K562 (cell line): ENCODE results near the gene AP2S1. TPM values are rescaled to one million over a fixed set of nuclear protein-coding genes. Genes with fewer than 3 reads are reported as not detected.

Experiments used
- ARID2 ChIP-seq: fragments of 450-650 bp; IDR thresholded peaks from 2 replicates; pipeline ENCODE4 v1.6.1; 2017; ENCODE audit warnings: antibody characterized with exemption, mild to moderate bottlenecking
- CBFB ChIP-seq: sonication (generic); formaldehyde crosslinking; IDR thresholded peaks from 2 replicates; pipeline ENCODE4 v1.4.0; 2020; ENCODE audit warnings: mild to moderate bottlenecking, missing genetic modification reagents
- CXXC5 ChIP-seq: fragments of 250-450 bp; sonication (Bioruptor Pico); IDR thresholded peaks from 2 replicates; pipeline ENCODE4 v1.8.0; 2022; ENCODE audit warnings: inconsistent platforms, mild to moderate bottlenecking, moderate library complexity
- JUND ChIP-seq, 2 experiments: IDR thresholded peaks; 2 replicates in 1 of 2; 3 replicates in 1 of 2; pipeline ENCODE4 v1.6.1; 2011; ENCODE audit warnings: borderline replicate concordance in 2 of 2, low read depth in 2 of 2, low read length in 2 of 2, improper control_type of control experiment in 1 of 2, missing biosample characterization in 1 of 2, missing genetic modification characterization in 1 of 2, missing genetic modification reagents in 1 of 2
- NBN ChIP-seq: fragments of 450-650 bp; IDR thresholded peaks from 2 replicates; pipeline ENCODE4 v1.6.1; 2016; ENCODE audit warnings: low read depth, mild to moderate bottlenecking
- NR1H2 ChIP-seq: sonication (generic); formaldehyde crosslinking; IDR thresholded peaks from 2 replicates; pipeline ENCODE4 v1.4.0; 2020; ENCODE audit warnings: mild to moderate bottlenecking, missing genetic modification reagents
- PCBP2 ChIP-seq: fragments of 200-400 bp; formaldehyde crosslinking; IDR thresholded peaks from 2 replicates; pipeline ENCODE4 v1.6.1; 2018; ENCODE audit warnings: low read length, low read depth, mild to moderate bottlenecking, moderate library complexity; ENCODE audit not compliant: poor library complexity, severe bottlenecking
- POLR2G ChIP-seq: fragments of 200-400 bp; formaldehyde crosslinking; IDR thresholded peaks from 2 replicates; pipeline ENCODE4 v1.6.1; 2017; ENCODE audit warnings: low read depth, mild to moderate bottlenecking, antibody characterized with exemption, low read length, moderate library complexity
- SMARCA5 ChIP-seq: fragments of 450-650 bp; IDR thresholded peaks from 2 replicates; pipeline ENCODE4 v1.6.1; 2016
- SRSF1 ChIP-seq: fragments of 200-400 bp; formaldehyde crosslinking; IDR thresholded peaks from 2 replicates; pipeline ENCODE4 v1.6.1; 2017; ENCODE audit warnings: mild to moderate bottlenecking, low read depth, low read length, moderate library complexity
- ZNF133 ChIP-seq: fragments of 250-450 bp; sonication (Bioruptor Pico); IDR thresholded peaks from 2 replicates; pipeline ENCODE4 v1.4.0; 2020; ENCODE audit warnings: mild to moderate bottlenecking
- ZNF174 ChIP-seq: fragments of 250-450 bp; sonication (Bioruptor Pico); IDR thresholded peaks from 2 replicates; pipeline ENCODE4 v1.4.0; 2020; ENCODE audit warnings: mild to moderate bottlenecking
- ZNF311 ChIP-seq: fragments of 250-450 bp; sonication (Bioruptor Pico); IDR thresholded peaks from 2 replicates; pipeline ENCODE4 v1.4.0; 2020; ENCODE audit warnings: mild to moderate bottlenecking, moderate library complexity
- ZNF668 ChIP-seq: fragments of 250-450 bp; sonication (Bioruptor Pico); IDR thresholded peaks from 2 replicates; pipeline ENCODE4 v1.8.0; 2022; ENCODE audit warnings: mild to moderate bottlenecking, inconsistent platforms
- polyA plus RNA-seq, 8 experiments: library from polyadenylated mRNA; depleted of rRNA in 4 of 8; stranded (reverse) in 5 of 8; unstranded in 3 of 8; fragments of >200 nt; fragmentation: Nextera tagmentation in 2 of 8; fragmentation: Illumina TruSeq in 1 of 8; extraction: Ambion mirVana in 2 of 8; extraction: Trizol in 1 of 8; gene quantifications; 2 replicates each; pipeline versions ENCODE4 v1.2.1 to v1.2.3, GENCODE V29; 2011 to 2014; ENCODE audit warnings: inconsistent platforms in 1 of 8, missing spikeins in 1 of 8
- total RNA-seq, 7 experiments: library from RNA; depleted of rRNA in 6 of 7; stranded (reverse); fragments of >200 nt in 6 of 7; fragmentation: Illumina TruSeq in 2 of 7; extraction: Trizol in 2 of 7; gene quantifications; 2 replicates each; pipeline versions ENCODE4 v1.2.1 to v1.2.3, GENCODE V29; 2011 to 2021; ENCODE audit warnings: low replicate concordance in 1 of 7
- TF ChIP-seq, protein P1 (sequence below): fragments of 250-450 bp; sonication (Bioruptor Pico); IDR thresholded peaks from 2 replicates; pipeline ENCODE4 v1.4.0; 2020; ENCODE audit warnings: borderline replicate concordance
- TF ChIP-seq, protein P2 (sequence below): fragments of 250-450 bp; sonication (Bioruptor Pico); IDR thresholded peaks from 2 replicates; pipeline ENCODE4 v1.5.0; 2021
- TF ChIP-seq, protein P3 (sequence below), 2 experiments: fragments of 450-650 bp in 1 of 2; IDR thresholded peaks; 2 replicates each; pipeline ENCODE4 v1.6.1; 2011 to 2017; ENCODE audit warnings: low read depth in 2 of 2, antibody characterized with exemption in 1 of 2, borderline replicate concordance in 1 of 2, low read length in 1 of 2, mild to moderate bottlenecking in 1 of 2, mixed read lengths in 1 of 2; ENCODE audit not compliant: control insufficient read depth in 1 of 2
- TF ChIP-seq, protein P4 (sequence below), 2 experiments: fragments of 450-650 bp; conservative IDR thresholded peaks; 2 replicates each; pipeline ENCODE4 v1.6.1; 2017; ENCODE audit warnings: mild to moderate bottlenecking in 2 of 2, moderate library complexity in 2 of 2

Gene AP2S1
- total and polyA plus RNA-seq, 9 of the 15 experiments (the other 6 are each of a cell fraction or from before 2014, with no cell fraction given), result 32.4 to 294 (median 136) TPM

DNA sequence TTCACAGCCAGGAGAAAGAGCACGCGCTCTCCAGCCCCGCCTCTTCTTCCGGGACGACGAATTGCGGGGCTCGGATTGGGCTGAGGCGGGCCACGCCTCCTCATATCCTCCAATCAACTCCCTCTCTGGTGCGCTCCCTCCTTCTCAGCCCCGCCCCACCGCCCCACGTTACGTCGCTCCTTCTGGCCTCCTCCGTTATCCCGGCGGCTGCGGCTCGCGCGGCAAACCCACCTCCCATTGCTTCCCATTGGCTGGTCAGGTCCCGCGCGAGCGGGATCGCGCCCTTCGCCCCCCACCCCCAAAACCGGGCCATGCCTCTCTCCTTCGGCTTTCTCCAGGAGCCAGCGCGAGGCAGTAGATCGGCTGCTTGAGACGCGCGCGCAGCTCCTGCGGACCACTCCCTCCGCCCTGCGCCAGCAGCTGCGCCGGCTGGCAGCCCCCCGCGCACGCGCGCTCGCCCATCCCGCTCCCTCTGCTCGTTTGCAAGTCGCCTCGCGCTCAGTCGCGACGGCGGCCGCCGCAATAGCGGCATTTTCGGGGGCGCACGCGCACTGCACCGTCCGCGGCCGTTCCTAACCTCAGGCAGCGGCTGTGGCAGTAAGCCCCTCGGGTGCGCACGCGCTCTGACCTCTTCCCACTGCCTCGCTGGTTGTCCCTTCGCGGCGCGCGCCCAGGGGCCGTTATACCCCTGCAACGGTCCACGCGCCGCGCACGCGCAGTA, 9.6 kb upstream of the AP2S1 start (continued):
- TF ChIP-seq, protein P1, sequence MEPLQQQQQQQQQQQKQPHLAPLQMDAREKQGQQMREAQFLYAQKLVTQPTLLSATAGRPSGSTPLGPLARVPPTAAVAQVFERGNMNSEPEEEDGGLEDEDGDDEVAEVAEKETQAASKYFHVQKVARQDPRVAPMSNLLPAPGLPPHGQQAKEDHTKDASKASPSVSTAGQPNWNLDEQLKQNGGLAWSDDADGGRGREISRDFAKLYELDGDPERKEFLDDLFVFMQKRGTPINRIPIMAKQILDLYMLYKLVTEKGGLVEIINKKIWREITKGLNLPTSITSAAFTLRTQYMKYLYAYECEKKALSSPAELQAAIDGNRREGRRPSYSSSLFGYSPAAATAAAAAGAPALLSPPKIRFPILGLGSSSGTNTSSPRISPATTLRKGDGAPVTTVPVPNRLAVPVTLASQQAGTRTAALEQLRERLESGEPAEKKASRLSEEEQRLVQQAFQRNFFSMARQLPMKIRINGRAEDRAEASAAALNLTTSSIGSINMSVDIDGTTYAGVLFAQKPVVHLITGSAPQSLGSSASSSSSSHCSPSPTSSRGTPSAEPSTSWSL (CRISPR knock-in tag), result 0 out of 2 replicates have a peak, but pooled peaks have one; percentile 84
- TF ChIP-seq POLR2G, result peak; percentile 98
- TF ChIP-seq, protein P2, sequence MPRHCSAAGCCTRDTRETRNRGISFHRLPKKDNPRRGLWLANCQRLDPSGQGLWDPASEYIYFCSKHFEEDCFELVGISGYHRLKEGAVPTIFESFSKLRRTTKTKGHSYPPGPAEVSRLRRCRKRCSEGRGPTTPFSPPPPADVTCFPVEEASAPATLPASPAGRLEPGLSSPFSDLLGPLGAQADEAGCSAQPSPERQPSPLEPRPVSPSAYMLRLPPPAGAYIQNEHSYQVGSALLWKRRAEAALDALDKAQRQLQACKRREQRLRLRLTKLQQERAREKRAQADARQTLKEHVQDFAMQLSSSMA, result no peak
- peak; percentile 97; the same call in 1 of the 2 replicates for TF ChIP-seq NR1H2
- 0 out of 2 replicates have a peak, but pooled peaks have one; percentile 38 for TF ChIP-seq SRSF1
- no peak for TF ChIP-seq ZNF668
- TF ChIP-seq, protein P3, sequence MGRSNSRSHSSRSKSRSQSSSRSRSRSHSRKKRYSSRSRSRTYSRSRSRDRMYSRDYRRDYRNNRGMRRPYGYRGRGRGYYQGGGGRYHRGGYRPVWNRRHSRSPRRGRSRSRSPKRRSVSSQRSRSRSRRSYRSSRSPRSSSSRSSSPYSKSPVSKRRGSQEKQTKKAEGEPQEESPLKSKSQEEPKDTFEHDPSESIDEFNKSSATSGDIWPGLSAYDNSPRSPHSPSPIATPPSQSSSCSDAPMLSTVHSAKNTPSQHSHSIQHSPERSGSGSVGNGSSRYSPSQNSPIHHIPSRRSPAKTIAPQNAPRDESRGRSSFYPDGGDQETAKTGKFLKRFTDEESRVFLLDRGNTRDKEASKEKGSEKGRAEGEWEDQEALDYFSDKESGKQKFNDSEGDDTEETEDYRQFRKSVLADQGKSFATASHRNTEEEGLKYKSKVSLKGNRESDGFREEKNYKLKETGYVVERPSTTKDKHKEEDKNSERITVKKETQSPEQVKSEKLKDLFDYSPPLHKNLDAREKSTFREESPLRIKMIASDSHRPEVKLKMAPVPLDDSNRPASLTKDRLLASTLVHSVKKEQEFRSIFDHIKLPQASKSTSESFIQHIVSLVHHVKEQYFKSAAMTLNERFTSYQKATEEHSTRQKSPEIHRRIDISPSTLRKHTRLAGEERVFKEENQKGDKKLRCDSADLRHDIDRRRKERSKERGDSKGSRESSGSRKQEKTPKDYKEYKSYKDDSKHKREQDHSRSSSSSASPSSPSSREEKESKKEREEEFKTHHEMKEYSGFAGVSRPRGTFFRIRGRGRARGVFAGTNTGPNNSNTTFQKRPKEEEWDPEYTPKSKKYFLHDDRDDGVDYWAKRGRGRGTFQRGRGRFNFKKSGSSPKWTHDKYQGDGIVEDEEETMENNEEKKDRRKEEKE (IDR thresholded peaks at IDR 0.05; ENCODE audit: borderline replicate concordance in 1 of 2, control insufficient read depth in 1 of 2, low read depth in 2 of 2, low read length in 1 of 2), result no peak
- TF ChIP-seq PCBP2, result peak; percentile 67
- TF ChIP-seq ZNF133, result no peak
- TF ChIP-seq, protein P4, sequence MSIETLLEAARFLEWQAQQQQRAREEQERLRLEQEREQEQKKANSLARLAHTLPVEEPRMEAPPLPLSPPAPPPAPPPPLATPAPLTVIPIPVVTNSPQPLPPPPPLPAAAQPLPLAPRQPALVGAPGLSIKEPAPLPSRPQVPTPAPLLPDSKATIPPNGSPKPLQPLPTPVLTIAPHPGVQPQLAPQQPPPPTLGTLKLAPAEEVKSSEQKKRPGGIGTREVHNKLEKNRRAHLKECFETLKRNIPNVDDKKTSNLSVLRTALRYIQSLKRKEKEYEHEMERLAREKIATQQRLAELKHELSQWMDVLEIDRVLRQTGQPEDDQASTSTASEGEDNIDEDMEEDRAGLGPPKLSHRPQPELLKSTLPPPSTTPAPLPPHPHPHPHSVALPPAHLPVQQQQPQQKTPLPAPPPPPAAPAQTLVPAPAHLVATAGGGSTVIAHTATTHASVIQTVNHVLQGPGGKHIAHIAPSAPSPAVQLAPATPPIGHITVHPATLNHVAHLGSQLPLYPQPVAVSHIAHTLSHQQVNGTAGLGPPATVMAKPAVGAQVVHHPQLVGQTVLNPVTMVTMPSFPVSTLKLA (conservative IDR thresholded peaks at IDR 0.05), result peak; percentile 96 to 98
- TF ChIP-seq ZNF311 (CRISPR knock-in tag), result no peak
- peak; percentile 44; the same call in 1 of the 2 replicates for TF ChIP-seq JUND (IDR thresholded peaks at IDR 0.05; ENCODE audit: borderline replicate concordance, low read depth, low read length)
- no peak; the same call in 2 of the 3 replicates for TF ChIP-seq JUND (tag; IDR thresholded peaks at IDR 0.05; ENCODE audit: borderline replicate concordance, low read depth, low read length)
- no peak for TF ChIP-seq SMARCA5
- TF ChIP-seq ZNF174 (CRISPR knock-in tag), result no peak
- no peak for TF ChIP-seq ARID2
- TF ChIP-seq CBFB (CRISPR knock-in tag), result peak; percentile 82; the same call in 1 of the 2 replicates
- TF ChIP-seq NBN, result no peak; the same call in 1 of the 2 replicates
- TF ChIP-seq CXXC5 (CRISPR knock-in tag), result peak; percentile 86
